ENCODE data around the gene CCL27.

The CCL27 gene

DNA sequence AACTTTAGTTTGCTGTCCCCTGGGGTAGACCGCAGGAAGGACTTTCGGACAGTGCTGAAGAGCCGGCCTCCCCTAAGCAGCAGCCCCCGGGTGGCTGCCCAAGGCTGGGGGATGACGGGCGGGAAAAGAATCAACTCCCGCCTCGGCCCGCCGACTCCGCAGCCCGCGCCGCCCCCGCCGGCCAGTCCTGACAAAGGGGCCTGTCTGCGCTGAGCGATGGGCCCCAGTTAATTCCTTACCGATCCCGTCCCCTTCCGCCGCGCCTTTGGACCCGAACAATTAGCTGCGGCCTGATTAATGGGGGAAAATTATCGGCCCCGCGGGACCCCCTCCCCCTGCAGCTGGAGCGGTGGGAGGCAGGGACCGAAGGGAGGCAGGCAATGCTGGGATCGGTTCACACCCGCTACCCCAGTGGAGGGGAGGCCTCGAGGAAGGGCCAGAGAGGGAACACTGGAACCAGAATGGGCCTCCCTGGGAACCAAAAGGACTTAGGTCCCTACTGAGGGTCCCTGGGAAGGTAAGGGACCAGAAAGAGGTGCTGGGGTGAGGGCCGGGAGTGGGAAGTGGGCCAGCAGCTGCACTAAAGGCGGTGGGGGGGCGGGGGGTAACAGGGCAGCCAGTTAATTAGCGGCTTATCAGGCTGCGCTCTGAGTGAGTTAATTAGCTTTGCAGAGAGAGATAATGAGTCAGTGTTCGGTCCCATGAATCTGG lies 37.8 kb downstream of the CCL27 start:
- DNase-seq (ENCODE audit: low read depth): no peak
- in situ Hi-C loops (cut with HindIII; ENCODE audit: low sequenced_read_pairs): loop anchor here (5.0 kb wide), 1 partner anchor 42 kb away; no protein-coding TSS in a partner anchor
- no peak overlapping the region for H3K4me3 ChIP-seq (ENCODE audit: low read depth, low read length)
- TF ChIP-seq, protein P1, sequence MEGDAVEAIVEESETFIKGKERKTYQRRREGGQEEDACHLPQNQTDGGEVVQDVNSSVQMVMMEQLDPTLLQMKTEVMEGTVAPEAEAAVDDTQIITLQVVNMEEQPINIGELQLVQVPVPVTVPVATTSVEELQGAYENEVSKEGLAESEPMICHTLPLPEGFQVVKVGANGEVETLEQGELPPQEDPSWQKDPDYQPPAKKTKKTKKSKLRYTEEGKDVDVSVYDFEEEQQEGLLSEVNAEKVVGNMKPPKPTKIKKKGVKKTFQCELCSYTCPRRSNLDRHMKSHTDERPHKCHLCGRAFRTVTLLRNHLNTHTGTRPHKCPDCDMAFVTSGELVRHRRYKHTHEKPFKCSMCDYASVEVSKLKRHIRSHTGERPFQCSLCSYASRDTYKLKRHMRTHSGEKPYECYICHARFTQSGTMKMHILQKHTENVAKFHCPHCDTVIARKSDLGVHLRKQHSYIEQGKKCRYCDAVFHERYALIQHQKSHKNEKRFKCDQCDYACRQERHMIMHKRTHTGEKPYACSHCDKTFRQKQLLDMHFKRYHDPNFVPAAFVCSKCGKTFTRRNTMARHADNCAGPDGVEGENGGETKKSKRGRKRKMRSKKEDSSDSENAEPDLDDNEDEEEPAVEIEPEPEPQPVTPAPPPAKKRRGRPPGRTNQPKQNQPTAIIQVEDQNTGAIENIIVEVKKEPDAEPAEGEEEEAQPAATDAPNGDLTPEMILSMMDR (IDR thresholded peaks at IDR 0.05; ENCODE audit: low read depth, low read length, missing control alignments): no peak

DNA sequence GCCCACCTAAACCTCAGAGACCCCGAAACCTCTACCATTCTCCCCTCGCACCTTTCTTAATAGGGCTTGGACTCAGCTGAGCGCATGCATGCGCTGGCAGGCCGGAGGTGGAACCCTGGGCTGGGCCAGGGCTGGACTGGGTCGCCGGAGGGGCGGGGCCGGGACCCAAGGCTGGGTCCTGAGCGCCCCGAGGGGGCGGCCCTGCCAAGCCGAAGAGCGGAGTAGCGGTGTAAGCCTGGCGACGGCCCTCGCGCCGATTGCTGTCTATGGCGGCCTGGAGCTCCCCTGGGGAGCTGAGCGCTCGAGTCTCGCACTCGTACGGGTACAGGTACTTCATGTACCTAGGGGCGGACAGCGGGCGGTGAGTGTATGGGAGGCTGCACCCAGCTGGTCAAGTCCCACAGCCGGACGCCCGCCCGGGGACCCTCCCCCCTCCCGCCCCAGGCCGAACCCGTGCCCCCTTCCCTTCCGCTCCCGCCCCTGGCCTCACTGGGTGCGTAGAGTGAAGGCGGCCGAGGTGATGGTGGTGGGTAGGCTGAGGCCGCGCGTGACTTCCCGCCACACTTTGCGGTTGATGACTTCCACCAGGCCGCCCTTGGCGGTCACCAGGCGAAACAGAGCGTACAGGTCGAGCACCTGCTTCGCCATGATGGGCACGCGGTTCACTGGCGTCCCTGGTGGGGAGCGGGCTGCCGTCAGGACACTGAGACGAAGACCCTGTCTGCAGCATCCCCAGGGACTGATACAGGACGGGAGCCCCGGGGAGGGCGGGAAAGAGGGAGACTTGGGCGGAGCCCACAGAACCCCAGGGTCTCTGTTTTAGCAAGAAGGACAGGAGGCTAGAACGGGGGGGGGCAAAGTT lies 38.9 kb downstream of the CCL27 start:
- TF ChIP-seq, protein P1 (IDR thresholded peaks at IDR 0.05; ENCODE audit: low read depth, low read length, missing control alignments): no peak
- no peak overlapping the region for H3K4me3 ChIP-seq (ENCODE audit: low read depth, low read length)
- in situ Hi-C loops (cut with HindIII; ENCODE audit: low sequenced_read_pairs): no loop called here
- no peak for DNase-seq (ENCODE audit: low read depth)

DNA sequence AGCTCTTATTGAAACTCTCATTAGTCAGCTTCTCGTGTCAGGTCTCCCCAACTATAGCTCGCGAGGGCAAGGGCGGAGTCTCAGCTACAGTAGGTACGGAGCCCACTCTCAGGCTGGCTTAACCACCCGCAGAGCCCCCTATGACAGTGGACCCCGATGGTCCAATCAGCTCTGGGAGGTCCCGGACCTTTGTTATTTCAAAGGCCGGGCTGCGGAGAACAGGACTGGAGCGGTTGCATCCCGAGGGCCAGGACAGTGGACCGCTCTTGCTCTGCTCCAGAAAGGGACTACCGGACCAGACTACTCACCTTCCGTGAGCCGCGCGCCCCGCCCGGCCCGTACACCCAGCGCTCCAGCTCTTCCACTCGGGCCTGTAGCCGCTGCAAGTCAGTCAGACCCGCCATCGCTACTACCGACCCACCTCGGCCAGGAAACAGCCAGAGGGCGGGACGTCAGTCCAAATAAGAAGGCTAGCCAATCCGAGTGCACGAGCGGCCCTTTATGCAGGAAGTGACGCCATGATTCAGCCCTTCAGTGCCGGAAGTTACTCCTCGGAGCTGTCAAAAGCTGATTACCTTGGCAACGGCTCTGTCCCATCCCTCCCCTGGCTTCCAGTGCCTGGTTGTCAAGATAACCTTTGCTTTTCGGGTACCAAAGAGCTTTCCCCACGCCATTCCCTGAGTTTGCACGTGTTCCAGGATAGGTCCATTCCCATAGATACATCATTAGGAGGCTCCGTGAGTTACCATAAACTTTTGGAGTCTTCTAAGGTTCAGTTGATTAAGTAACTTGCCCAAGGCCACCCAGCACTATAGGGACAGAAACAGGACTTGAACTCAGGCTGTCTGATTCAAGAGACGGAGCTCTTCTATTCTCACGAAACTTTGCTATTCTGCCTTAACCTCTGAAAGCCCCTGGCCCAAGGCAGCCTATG lies 42.1 kb downstream of the CCL27 start, which contains the start of gene DCTN3:
DCTN3 (minus strand) TSS at position 435 of the 934 bp plus-strand sequence; CDS start at position 404, 31 bp downstream.
- H3K4me3 ChIP-seq (ENCODE audit: low read depth, low read length): peak within 1 kb of the TSS; percentile 80
- in situ Hi-C loops (cut with HindIII; ENCODE audit: low sequenced_read_pairs): no loop called here
- TF ChIP-seq, protein P1 (IDR thresholded peaks at IDR 0.05; ENCODE audit: low read depth, low read length, missing control alignments): no peak
- peak; percentile 88 for DNase-seq (ENCODE audit: low read depth)

DNA sequence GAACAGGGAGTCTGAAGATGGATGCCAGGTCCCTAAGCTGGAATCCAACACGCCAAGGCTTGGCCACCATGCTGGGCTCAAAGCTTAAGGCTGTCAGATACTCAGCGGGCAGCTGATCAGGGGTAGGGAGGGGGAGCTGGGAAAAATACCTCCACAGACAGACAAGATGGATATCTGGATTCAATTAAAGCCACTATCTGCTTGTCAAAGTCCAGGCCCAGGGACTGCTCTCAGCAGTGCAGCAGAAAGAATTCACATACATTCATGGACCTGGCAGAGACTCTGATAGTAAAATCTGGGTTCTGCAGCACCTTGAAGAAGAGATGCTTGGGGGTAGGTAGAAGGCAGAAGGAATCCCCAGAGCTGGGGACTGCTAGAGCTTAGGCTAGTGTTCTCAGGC lies 47.3 kb downstream of the CCL27 start:
- in situ Hi-C loops (cut with HindIII; ENCODE audit: low sequenced_read_pairs): loop anchor here (10.0 kb wide), 2 partner anchors 110 to 350 kb away; no protein-coding TSS in a partner anchor
- TF ChIP-seq, protein P1 (IDR thresholded peaks at IDR 0.05; ENCODE audit: low read depth, low read length, missing control alignments): no peak

DNA sequence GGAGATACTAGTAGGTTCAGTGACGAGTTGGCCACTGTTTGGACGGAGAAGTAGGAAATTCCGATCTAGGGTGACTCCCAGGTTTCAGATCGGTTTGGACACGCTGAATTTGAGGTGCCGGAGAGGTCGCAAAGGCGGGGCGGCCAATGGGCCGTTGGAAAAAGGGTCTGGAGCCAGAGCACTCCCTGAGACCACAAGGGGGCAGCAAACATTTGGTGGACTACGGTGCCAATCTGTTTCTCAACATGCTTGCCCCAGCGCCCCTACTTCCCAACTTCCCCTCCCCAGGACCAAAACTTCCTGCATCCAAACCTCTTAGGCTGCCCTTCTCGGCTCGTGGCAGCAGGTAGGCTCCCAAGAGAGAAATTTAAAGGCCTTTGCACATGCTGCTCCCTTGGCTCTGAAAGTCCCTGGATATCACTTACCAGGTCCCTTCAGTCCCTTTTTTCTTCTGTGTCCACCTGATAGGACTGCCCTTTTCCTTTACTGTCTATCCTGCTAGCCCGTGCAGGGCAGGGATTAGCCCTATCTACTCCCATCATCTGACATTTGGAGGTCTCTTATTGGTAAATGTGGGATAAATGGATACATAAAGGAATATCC lies 49.6 kb downstream of the CCL27 start:
- peak overlapping the region; percentile 79 for H3K4me3 ChIP-seq (ENCODE audit: low read depth, low read length)
- peak; percentile 35 for DNase-seq (ENCODE audit: low read depth)
- TF ChIP-seq, protein P1 (IDR thresholded peaks at IDR 0.05; ENCODE audit: low read depth, low read length, missing control alignments): peak; percentile 87
- in situ Hi-C loops (cut with HindIII; ENCODE audit: low sequenced_read_pairs): loop anchor here (10.0 kb wide), 2 partner anchors 108 to 348 kb away; no protein-coding TSS in a partner anchor

More for the DNA sequence above, 47.3 kb downstream of the CCL27 start:
- no peak for DNase-seq (ENCODE audit: low read depth)
- H3K4me3 ChIP-seq (ENCODE audit: low read depth, low read length): no peak overlapping the region

Measured in astrocyte of the cerebellum (primary cell).